Thoracic aorta (tissue), 2 donors: ENCODE measurements around the gene ZNF783. TPM values are rescaled to one million over a fixed set of nuclear protein-coding genes. Genes with fewer than 3 reads are reported as not detected.

ENCODE experiments used
- ATAC-seq: fragments of 150-250 bp; one replicate; pipeline ENCODE4 v1.8.0; 2017; ENCODE audit warnings: low read depth; ENCODE audit not compliant: insufficient number of reproducible peaks, low FRiP score
- DNase-seq: peaks from one replicate; pipeline ENCODE4 v3.0.0-alpha.2; 2020; ENCODE audit warnings: low spot score
- H3K27ac ChIP-seq, 2 donors: fragments of 200-600 bp; sonication (generic); 1 replicate in 1 of 2; 2 replicates in 1 of 2; pipeline ENCODE4 v1.5.1; 2016; ENCODE audit warnings: mild to moderate bottlenecking in 2 of 2, moderate library complexity in 2 of 2
- H3K27me3 ChIP-seq: fragments of 200-600 bp; sonication (generic); replicated peaks from 2 replicates; pipeline ENCODE4 v1.6.0; 2016; ENCODE audit warnings: mild to moderate bottlenecking; ENCODE audit not compliant: insufficient read depth
- H3K36me3 ChIP-seq: fragments of 200-600 bp; sonication (generic); one replicate; pipeline ENCODE4 v1.5.1; 2016
- H3K4me1 ChIP-seq, 2 donors: fragments of 200-600 bp; sonication (generic); 1 replicate in 1 of 2; 2 replicates in 1 of 2; pipeline versions ENCODE4 v1.5.1 to v1.6.0; 2016; ENCODE audit warnings: low read depth in 2 of 2, mild to moderate bottlenecking in 1 of 2; ENCODE audit not compliant: control insufficient read depth in 1 of 2
- H3K4me3 ChIP-seq: fragments of 200-600 bp; sonication (generic); 2 replicates; pipeline ENCODE4 v1.5.1; 2016; ENCODE audit warnings: mild to moderate bottlenecking
- H3K9me3 ChIP-seq: fragments of 200-600 bp; sonication (generic); 2 replicates; pipeline ENCODE4 v1.5.1; 2016
- CTCF ChIP-seq: fragments of 200-600 bp; sonication (generic); IDR thresholded peaks from one replicate; pipeline ENCODE4 v1.5.1; 2019; ENCODE audit warnings: antibody characterized with exemption
- total RNA-seq, 2 donors: library from RNA; depleted of rRNA; stranded (reverse); fragments of >200 nt; gene quantifications; one replicate each; pipeline versions ENCODE4 v1.1.0 to v1.2.3, GENCODE V29; 2016

Gene ZNF783
- total RNA-seq, 2 donors from 2014 or later = 23.6 to 28.9 TPM

- ATAC-seq = no peak
- TF ChIP-seq CTCF = no peak
- H3K27ac ChIP-seq = no peak overlapping the region
- H3K27me3 ChIP-seq = no peaks in the 10 kb centered on the region
- H3K4me3 ChIP-seq = no peak overlapping the region
- no peaks in the 10 kb centered on the region for H3K9me3 ChIP-seq
- H3K36me3 ChIP-seq = peaks cover 36% of the 10 kb centered on the region
- no peaks in the 10 kb centered on the region for H3K4me1 ChIP-seq
- no peak for DNase-seq
Measured at GRCh38 chr7:149254181-149254858, 7.7 kb upstream of the ZNF783 start.

- TF ChIP-seq CTCF = no peak
- Histone ChIP-seq H3K27ac (no peak overlapping the region), H3K36me3 (peaks cover 35% of the 10 kb centered on the region), H3K4me1 (no peaks in the 10 kb centered on the region), H3K4me3 (no peak overlapping the region), H3K9me3 (no peaks in the 10 kb centered on the region), H3K27me3 (no peaks in the 10 kb centered on the region)
- ATAC-seq = no peak
- DNase-seq = no peak
Measured at GRCh38 chr7:149255174-149255573, 6.8 kb upstream of the ZNF783 start.

- Histone ChIP-seq H3K27ac (no peak overlapping the region), H3K36me3 (peaks cover 29% of the 10 kb centered on the region), H3K4me3 (no peak overlapping the region), H3K9me3 (no peaks in the 10 kb centered on the region), H3K4me1 (peaks cover 0 to 6% of the 10 kb centered on the region in 2 donors), H3K27me3 (no peaks in the 10 kb centered on the region)
- no peak for DNase-seq
- no peak for ATAC-seq
- no peak for TF ChIP-seq CTCF
Measured at GRCh38 chr7:149256568-149256967, 5.4 kb upstream of the ZNF783 start.

- H3K27ac ChIP-seq = no peak overlapping the region
- no peak for ATAC-seq
- H3K27me3 ChIP-seq = no peaks in the 10 kb centered on the region
- no peak for DNase-seq
- no peak overlapping the region for H3K4me3 ChIP-seq
- peaks cover 0 to 6% of the 10 kb centered on the region in 2 donors for H3K4me1 ChIP-seq
- no peaks in the 10 kb centered on the region for H3K9me3 ChIP-seq
- TF ChIP-seq CTCF = no peak
- H3K36me3 ChIP-seq = peaks cover 23% of the 10 kb centered on the region
Measured at GRCh38 chr7:149257146-149257545, 4.8 kb upstream of the ZNF783 start.

DNA sequence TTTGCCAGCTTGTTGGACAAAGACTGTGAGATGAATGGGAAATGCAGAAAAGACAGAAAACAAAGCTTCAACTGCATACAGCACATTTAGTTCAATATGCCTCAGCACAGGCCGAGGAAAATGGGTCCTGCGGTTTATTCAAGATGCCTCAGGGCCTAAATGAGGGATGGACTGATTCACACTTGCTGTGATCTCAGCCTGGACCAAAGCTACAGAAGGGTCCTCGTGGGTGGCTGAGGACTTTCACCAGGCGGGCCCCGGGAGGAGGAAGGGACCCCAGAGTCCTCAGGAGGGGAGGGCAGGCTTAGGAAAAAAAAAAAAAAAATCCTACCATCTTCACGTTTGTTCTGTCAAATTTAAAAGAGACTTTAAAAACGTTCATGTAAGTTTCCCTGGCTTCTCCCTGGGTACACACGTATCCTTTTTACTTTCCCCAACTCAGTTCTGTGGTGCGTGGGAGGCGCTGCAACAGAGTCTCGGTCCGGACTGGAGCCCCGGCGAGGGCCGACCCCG lies 624 bp upstream of the ZNF783 start:
- Histone ChIP-seq H3K4me1 (peaks cover 6 to 18% of the 10 kb centered on the region in 2 donors), H3K27ac (peak overlapping the region; percentile 85 to 88), H3K27me3 (no peaks in the 10 kb centered on the region), H3K4me3 (peak overlapping the region; percentile 81), H3K36me3 (peaks cover 12% of the 10 kb centered on the region), H3K9me3 (no peaks in the 10 kb centered on the region)
- no peak for TF ChIP-seq CTCF
- no peak for ATAC-seq
- no peak for DNase-seq
